Gastrocnemius medialis (tissue), 4 donors: Measurements from ENCODE around the gene IFT27. TPM values are rescaled to one million over a fixed set of nuclear protein-coding genes. Genes with fewer than 3 reads are reported as not detected.

Experiments used
- ATAC-seq, 2 donors: fragments of 150-250 bp; one replicate each; pipeline ENCODE4 v1.9.1; 2016
- DNase-seq, 2 donors: peaks; one replicate each; pipeline ENCODE4 v3.0.0-alpha.2; 2019
- H3K27ac ChIP-seq, 4 donors: fragments of 200-600 bp; sonication (generic); 1 replicate in 1 of 4; 2 replicates in 3 of 4; pipeline ENCODE4 v1.5.1; 2016 to 2018; ENCODE audit warnings: mild to moderate bottlenecking in 2 of 4, moderate library complexity in 1 of 4
- H3K27me3 ChIP-seq, 3 donors: fragments of 200-600 bp; sonication (generic) in 2 of 3; 1 replicate in 1 of 3; 2 replicates in 2 of 3; pipeline versions ENCODE4 v1.5.1 to v1.6.0; 2016 to 2019; ENCODE audit warnings: mild to moderate bottlenecking in 1 of 3, moderate library complexity in 1 of 3
- H3K36me3 ChIP-seq, 2 donors: fragments of 200-600 bp; sonication (generic) in 1 of 2; one replicate each; pipeline ENCODE4 v1.5.1; 2017 to 2018
- H3K4me1 ChIP-seq, 2 donors: fragments of 200-600 bp; sonication (generic) in 1 of 2; one replicate each; pipeline ENCODE4 v1.5.1; 2016 to 2017; ENCODE audit warnings: mild to moderate bottlenecking in 2 of 2
- H3K4me3 ChIP-seq, 4 donors: fragments of 200-600 bp; sonication (generic) in 3 of 4; 1 replicate in 1 of 4; 2 replicates in 3 of 4; pipeline ENCODE4 v1.5.1; 2016 to 2019; ENCODE audit warnings: mild to moderate bottlenecking in 2 of 4
- H3K9me3 ChIP-seq, 3 donors: fragments of 200-600 bp; sonication (generic) in 2 of 3; 1 replicate in 1 of 3; 2 replicates in 2 of 3; pipeline ENCODE4 v1.5.1; 2016 to 2019
- POLR2A ChIP-seq, 2 donors: fragments of 450-650 bp; IDR thresholded peaks; one replicate each; pipeline ENCODE4 v1.6.1; 2017; ENCODE audit warnings: antibody characterized with exemption in 2 of 2, mild to moderate bottlenecking in 2 of 2, moderate library complexity in 2 of 2
- in situ Hi-C, 4 donors: fragments of 200-750 bp; cut with MboI; loops; one replicate each; pipeline versions ENCODE4 v1.15.0 to v1.8.0; 2017; ENCODE audit warnings: low sequenced_read_pairs in 4 of 4
- intact Hi-C: fragments of 100-400 bp; cut with DNase I; formaldehyde crosslinking; loops from one replicate; pipeline ENCODE4 v1.15.1; 2023; ENCODE audit warnings: low total_unique reads
- total RNA-seq, 4 donors: library from RNA; depleted of rRNA; stranded (reverse); fragments of >200 nt; gene quantifications; one replicate each; pipeline versions ENCODE4 v1.1.0 to v1.2.3, GENCODE V29; 2016
- TF ChIP-seq, protein P1 (sequence below), 5 experiments: fragments of 450-650 bp in 3 of 5; fragments of 200-600 bp in 2 of 5; sonication (generic) in 2 of 5; IDR thresholded peaks in 4 of 5; conservative IDR thresholded peaks in 1 of 5; 1 replicate in 4 of 5; 2 replicates in 1 of 5; pipeline ENCODE4 v1.5.1; 2016 to 2019; ENCODE audit warnings: antibody characterized with exemption in 5 of 5, mild to moderate bottlenecking in 3 of 5, moderate library complexity in 3 of 5

IFT27 gene
- total RNA-seq, 4 donors from 2014 or later = 2.4 to 8.3 (median 6.7) TPM

DNA sequence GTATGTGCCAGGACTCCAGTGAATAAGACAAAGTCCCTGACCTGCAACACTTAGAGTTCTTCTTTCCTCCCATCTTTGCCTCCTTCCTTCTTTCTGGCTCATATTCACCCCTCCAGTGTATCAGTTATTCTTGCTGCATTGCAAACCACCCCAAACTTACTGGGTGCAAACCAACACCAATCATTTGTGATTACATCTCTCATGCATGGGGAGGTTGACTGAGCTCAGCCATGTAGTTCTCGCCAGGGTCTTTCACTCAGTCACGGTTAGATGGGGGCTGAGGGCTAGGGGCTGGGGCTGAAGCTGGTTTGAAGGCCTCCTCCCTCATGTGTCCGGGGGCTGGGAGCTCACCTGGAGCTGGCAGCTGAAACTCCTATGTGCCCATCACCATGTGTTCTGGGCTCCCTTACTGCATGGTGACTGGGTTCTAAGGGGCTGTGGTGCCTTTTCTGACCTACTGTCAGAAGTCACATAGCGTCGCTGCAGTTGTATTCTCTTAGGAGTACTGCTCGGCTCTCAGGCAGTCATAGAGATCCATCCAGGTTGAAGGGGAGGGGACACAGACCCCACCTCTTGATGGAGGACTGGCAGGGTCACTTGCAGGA is 37.4 kb downstream of the IFT27 start:
- no peaks in the 10 kb centered on the region for H3K4me1 ChIP-seq
- TF ChIP-seq POLR2A (IDR thresholded peaks at IDR 0.05) = no peak
- TF ChIP-seq, protein P1, sequence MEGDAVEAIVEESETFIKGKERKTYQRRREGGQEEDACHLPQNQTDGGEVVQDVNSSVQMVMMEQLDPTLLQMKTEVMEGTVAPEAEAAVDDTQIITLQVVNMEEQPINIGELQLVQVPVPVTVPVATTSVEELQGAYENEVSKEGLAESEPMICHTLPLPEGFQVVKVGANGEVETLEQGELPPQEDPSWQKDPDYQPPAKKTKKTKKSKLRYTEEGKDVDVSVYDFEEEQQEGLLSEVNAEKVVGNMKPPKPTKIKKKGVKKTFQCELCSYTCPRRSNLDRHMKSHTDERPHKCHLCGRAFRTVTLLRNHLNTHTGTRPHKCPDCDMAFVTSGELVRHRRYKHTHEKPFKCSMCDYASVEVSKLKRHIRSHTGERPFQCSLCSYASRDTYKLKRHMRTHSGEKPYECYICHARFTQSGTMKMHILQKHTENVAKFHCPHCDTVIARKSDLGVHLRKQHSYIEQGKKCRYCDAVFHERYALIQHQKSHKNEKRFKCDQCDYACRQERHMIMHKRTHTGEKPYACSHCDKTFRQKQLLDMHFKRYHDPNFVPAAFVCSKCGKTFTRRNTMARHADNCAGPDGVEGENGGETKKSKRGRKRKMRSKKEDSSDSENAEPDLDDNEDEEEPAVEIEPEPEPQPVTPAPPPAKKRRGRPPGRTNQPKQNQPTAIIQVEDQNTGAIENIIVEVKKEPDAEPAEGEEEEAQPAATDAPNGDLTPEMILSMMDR (IDR thresholded peaks at IDR 0.05 in 4 of 5, conservative IDR thresholded peaks at IDR 0.05 in 1 of 5) = no peak
- intact Hi-C loops = no loop called here
- no peaks in the 10 kb centered on the region for H3K36me3 ChIP-seq
- no peak overlapping the region for H3K27ac ChIP-seq
- no peak overlapping the region for H3K4me3 ChIP-seq
- DNase-seq = no peak
- H3K9me3 ChIP-seq = no peaks in the 10 kb centered on the region
- in situ Hi-C loops = no loop called here
- no peak for ATAC-seq
- H3K27me3 ChIP-seq = peaks cover 0 to 11% (median 11%) of the 10 kb centered on the region in 3 donors

DNA sequence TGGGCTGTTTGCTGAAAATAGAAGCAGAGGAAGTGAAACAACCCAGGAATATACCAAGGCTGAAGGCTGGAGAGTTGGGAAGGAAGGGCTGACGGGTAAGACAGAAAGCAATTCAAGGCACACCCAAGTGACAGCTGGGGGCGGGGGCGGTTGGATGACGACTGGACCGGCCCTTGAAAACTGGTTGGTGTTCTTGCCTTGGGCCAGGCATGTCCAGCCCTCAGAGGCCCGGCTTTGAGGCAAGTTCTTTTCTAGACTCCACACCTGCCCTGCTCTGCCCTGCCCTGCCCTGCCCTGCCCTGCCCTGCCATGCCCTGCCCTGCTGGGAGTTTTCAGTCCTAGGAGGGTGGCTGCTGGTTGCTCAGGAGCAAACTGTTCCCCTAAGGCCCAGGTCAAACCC is 38.1 kb downstream of the IFT27 start:
- Histone ChIP-seq H3K4me3 (no peak overlapping the region), H3K27ac (no peak overlapping the region), H3K27me3 (peaks cover 0 to 13% (median 11%) of the 10 kb centered on the region in 3 donors), H3K36me3 (no peaks in the 10 kb centered on the region), H3K4me1 (no peaks in the 10 kb centered on the region), H3K9me3 (no peaks in the 10 kb centered on the region)
- TF ChIP-seq POLR2A (IDR thresholded peaks at IDR 0.05) = no peak
- TF ChIP-seq, protein P1 (IDR thresholded peaks at IDR 0.05 in 4 of 5, conservative IDR thresholded peaks at IDR 0.05 in 1 of 5) = no peak
- ATAC-seq = no peak
- peak in 1 of 2 donors; percentile 18 for DNase-seq
- in situ Hi-C loops (no loop called here), intact Hi-C loops (no loop called here)

DNA sequence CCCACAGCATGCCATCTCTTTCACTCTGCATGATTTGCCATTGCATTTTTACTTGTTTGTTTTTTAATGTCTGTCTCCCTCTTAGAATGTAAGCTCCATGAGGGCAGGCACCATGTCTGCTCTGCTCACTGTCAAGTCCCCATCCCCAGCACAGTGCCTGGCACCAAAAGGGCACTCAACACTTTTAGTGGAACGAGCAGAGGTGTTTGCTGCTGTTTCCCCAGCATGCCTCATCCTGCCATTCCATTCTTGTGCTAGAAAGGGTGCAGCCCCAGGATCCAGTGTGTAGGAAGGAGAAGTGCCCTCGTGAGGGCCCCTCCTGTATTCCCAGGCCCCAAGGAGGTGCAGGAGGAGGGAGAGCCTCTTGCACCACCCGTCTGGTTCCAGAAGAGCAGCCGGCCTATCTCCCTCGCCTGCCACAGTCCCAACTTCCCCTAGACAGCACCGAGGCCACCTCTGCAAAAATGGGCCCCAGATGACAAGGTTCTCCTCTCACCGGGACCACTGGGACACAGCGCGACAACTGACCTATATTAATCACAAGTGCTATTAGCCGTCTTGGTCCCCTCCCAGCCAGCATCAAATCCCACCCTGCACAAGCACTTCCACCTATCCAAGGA is 39.1 kb downstream of the IFT27 start:
- ATAC-seq = no peak
- intact Hi-C loops (no loop called here), in situ Hi-C loops (no loop called here)
- no peak for TF ChIP-seq POLR2A (IDR thresholded peaks at IDR 0.05)
- TF ChIP-seq, protein P1 (IDR thresholded peaks at IDR 0.05 in 4 of 5, conservative IDR thresholded peaks at IDR 0.05 in 1 of 5) = no peak
- Histone ChIP-seq H3K27me3 (peaks cover 0 to 18% (median 11%) of the 10 kb centered on the region in 3 donors), H3K4me3 (no peak overlapping the region), H3K27ac (no peak overlapping the region), H3K4me1 (no peaks in the 10 kb centered on the region), H3K36me3 (no peaks in the 10 kb centered on the region), H3K9me3 (no peaks in the 10 kb centered on the region)
- no peak for DNase-seq

DNA sequence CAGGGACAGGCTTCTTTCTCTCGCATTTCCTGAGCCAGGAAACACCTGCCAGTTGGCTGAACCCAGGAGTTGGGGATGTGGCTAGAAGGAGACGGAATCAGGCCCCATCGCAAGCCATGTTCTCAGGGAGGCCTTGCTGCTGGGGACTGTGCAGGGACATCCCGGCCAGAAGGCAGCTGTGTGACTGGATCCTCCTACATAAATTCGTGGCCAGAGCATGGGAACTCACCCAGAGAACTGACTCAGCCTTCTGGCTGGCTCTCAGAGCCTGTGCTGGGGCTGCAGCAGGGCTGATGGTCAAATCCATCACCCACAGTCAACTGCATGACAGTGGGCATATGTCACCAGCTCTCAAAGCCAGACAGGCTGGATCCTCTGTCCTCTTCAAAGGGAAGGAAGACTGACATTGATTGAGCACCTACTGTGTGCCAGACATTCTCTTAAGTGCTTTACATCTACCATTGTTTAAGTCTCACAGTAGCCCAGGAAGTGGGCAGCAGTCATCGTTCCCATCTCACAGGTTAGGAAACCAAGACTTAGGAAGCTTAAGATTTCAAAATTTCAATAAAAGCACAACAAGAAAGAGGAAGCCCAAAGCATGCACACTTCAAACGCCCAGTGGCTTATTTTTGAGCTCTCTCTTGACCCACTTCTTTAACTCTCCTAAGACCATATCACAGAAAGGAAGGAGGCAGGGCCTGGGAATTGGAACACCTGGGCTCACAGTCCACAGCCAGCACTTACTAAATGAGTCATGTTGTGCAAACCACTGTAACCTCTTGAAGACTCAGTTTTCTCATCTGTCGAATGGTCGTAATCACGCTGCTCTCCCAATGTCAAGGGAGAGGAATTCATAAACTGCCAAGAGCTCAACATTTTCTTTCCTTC is 41.5 kb downstream of the IFT27 start:
- in situ Hi-C loops = no loop called here
- H3K27me3 ChIP-seq = peaks cover 0 to 26% (median 18%) of the 10 kb centered on the region in 3 donors
- H3K9me3 ChIP-seq = no peaks in the 10 kb centered on the region
- no peak overlapping the region for H3K4me3 ChIP-seq
- DNase-seq (peak in 1 of 2 donors; percentile 23), ATAC-seq (peak in 1 of 2 donors; percentile 68)
- no peak overlapping the region for H3K27ac ChIP-seq
- H3K36me3 ChIP-seq = no peaks in the 10 kb centered on the region
- TF ChIP-seq, protein P1 (IDR thresholded peaks at IDR 0.05 in 4 of 5, conservative IDR thresholded peaks at IDR 0.05 in 1 of 5) = no peak
- TF ChIP-seq POLR2A (IDR thresholded peaks at IDR 0.05) = no peak
- intact Hi-C loops = no loop called here
- no peaks in the 10 kb centered on the region for H3K4me1 ChIP-seq
